IPS-11a (cell line): ENCODE measurements around the gene PDZD8.
"Not testable (repeated sequence)": the region's sequence is repeated elsewhere in the genome, so short reads cannot be mapped to it uniquely, and the experiment has no call there.

Source experiments
- H3K4me3 ChIP-seq: one replicate; pipeline ENCODE4 v1.5.1; 2013; ENCODE audit warnings: low read depth, low read length, control low read depth

The PDZD8 gene

GRCh38 chr10:117303451-117303850, 71.8 kb downstream of the PDZD8 start:
- not testable (repeated sequence) for H3K4me3 ChIP-seq

- no peak overlapping the region for H3K4me3 ChIP-seq
These were observed 74.6 kb downstream of the PDZD8 start for GRCh38 chr10:117300671-117301070.

GRCh38 chr10:117299435-117299834, 75.8 kb downstream of the PDZD8 start:
- no peak overlapping the region for H3K4me3 ChIP-seq

GRCh38 chr10:117298219-117298618, 77.0 kb downstream of the PDZD8 start:
- H3K4me3 ChIP-seq: no peak overlapping the region

- H3K4me3 ChIP-seq: no peak overlapping the region
These were observed 80.5 kb downstream of the PDZD8 start for GRCh38 chr10:117294735-117295134.

- no peak overlapping the region for H3K4me3 ChIP-seq
These were observed 81.1 kb downstream of the PDZD8 start for GRCh38 chr10:117294039-117294645.

GRCh38 chr10:117290872-117291271, 84.4 kb downstream of the PDZD8 start:
- H3K4me3 ChIP-seq: not testable (repeated sequence)

- H3K4me3 ChIP-seq: no peak overlapping the region
These were observed 90.3 kb downstream of the PDZD8 start for GRCh38 chr10:117284716-117285494.

GRCh38 chr10:117277675-117278074, 97.6 kb downstream of the PDZD8 start:
- H3K4me3 ChIP-seq: no peak overlapping the region

GRCh38 chr10:117275121-117275520, 100.1 kb downstream of the PDZD8 start:
- H3K4me3 ChIP-seq: no peak overlapping the region

- H3K4me3 ChIP-seq: no peak overlapping the region
These were observed 100.7 kb downstream of the PDZD8 start for GRCh38 chr10:117274509-117274908.

- H3K4me3 ChIP-seq: no peak overlapping the region
These were observed 101.3 kb downstream of the PDZD8 start for GRCh38 chr10:117273980-117274379.

- no peak overlapping the region for H3K4me3 ChIP-seq
These were observed 102.8 kb downstream of the PDZD8 start for GRCh38 chr10:117272195-117273076.

GRCh38 chr10:117271427-117271826, 103.8 kb downstream of the PDZD8 start:
- H3K4me3 ChIP-seq: no peak overlapping the region

- H3K4me3 ChIP-seq: no peak overlapping the region
These were observed 106.3 kb downstream of the PDZD8 start for GRCh38 chr10:117268907-117269306.

GRCh38 chr10:117268258-117268657, 107.0 kb downstream of the PDZD8 start:
- no peak overlapping the region for H3K4me3 ChIP-seq

- H3K4me3 ChIP-seq: no peak overlapping the region
These were observed 108.4 kb downstream of the PDZD8 start for GRCh38 chr10:117266812-117267211.

- H3K4me3 ChIP-seq: no peak overlapping the region
These were observed 108.8 kb downstream of the PDZD8 start for GRCh38 chr10:117266400-117266799.

GRCh38 chr10:117264782-117265181, 110.5 kb downstream of the PDZD8 start:
- H3K4me3 ChIP-seq: no peak overlapping the region

- H3K4me3 ChIP-seq: no peak overlapping the region
These were observed 112.3 kb downstream of the PDZD8 start for GRCh38 chr10:117262903-117263293.

- no peak overlapping the region for H3K4me3 ChIP-seq
These were observed 112.8 kb downstream of the PDZD8 start for GRCh38 chr10:117262291-117262902.
